ENCODE results near the gene SLC45A1.
"Not testable (repeated sequence)": the region's sequence is repeated elsewhere in the genome, so short reads cannot be mapped to it uniquely, and the experiment has no call there.

The SLC45A1 gene

GRCh38 chr1:8371372-8371991 is 53.6 kb downstream of the SLC45A1 start:
- no peak for DNase-seq

GRCh38 chr1:8373125-8373524 is 55.2 kb downstream of the SLC45A1 start:
- DNase-seq: no peak

- DNase-seq: no peak
Observed at GRCh38 chr1:8373581-8374241, 55.8 kb downstream of the SLC45A1 start.

GRCh38 chr1:8374356-8374755 is 56.4 kb downstream of the SLC45A1 start:
- DNase-seq: no peak

GRCh38 chr1:8374812-8375211 is 56.9 kb downstream of the SLC45A1 start:
- DNase-seq: no peak

GRCh38 chr1:8376358-8376840 is 58.5 kb downstream of the SLC45A1 start:
- DNase-seq: no peak

- DNase-seq: no peak
Observed at GRCh38 chr1:8377271-8377981, 59.5 kb downstream of the SLC45A1 start.

- no peak for DNase-seq
Observed at GRCh38 chr1:8378178-8378577, 60.3 kb downstream of the SLC45A1 start.

- DNase-seq: no peak
Observed at GRCh38 chr1:8378981-8379470, 61.1 kb downstream of the SLC45A1 start.

- DNase-seq: no peak
Observed at GRCh38 chr1:8379513-8380186, 61.7 kb downstream of the SLC45A1 start.

GRCh38 chr1:8380310-8380709 is 62.4 kb downstream of the SLC45A1 start:
- not testable (repeated sequence) for DNase-seq

- no peak for DNase-seq
Observed at GRCh38 chr1:8381618-8382017, 63.7 kb downstream of the SLC45A1 start.

- DNase-seq: no peak
Observed at GRCh38 chr1:8382051-8382505, 64.2 kb downstream of the SLC45A1 start.

- DNase-seq: no peak
Observed at GRCh38 chr1:8382608-8383505, 64.9 kb downstream of the SLC45A1 start.

GRCh38 chr1:8384088-8384487 is 66.2 kb downstream of the SLC45A1 start:
- DNase-seq: no peak

GRCh38 chr1:8384577-8384976 is 66.7 kb downstream of the SLC45A1 start:
- DNase-seq: no peak

- no peak for DNase-seq
Observed at GRCh38 chr1:8386247-8386646, 68.3 kb downstream of the SLC45A1 start.

GRCh38 chr1:8388732-8389562 is 71.0 kb downstream of the SLC45A1 start:
- DNase-seq: no peak

GRCh38 chr1:8389958-8390535 is 72.1 kb downstream of the SLC45A1 start:
- DNase-seq: no peak

GRCh38 chr1:8390707-8391106 is 72.8 kb downstream of the SLC45A1 start:
- no peak for DNase-seq

- DNase-seq: no peak
Observed at GRCh38 chr1:8392522-8392921, 74.6 kb downstream of the SLC45A1 start.

Measured in activated CD4-positive, alpha-beta T cell treated with anti-CD3 and anti-CD28 coated beads for 1 hour (primary cell).